K562 (cell line): Measurements from ENCODE around the gene ACAP3. TPM values are rescaled to one million over a fixed set of nuclear protein-coding genes. Genes with fewer than 3 reads are reported as not detected.

Experiments used
- BRF1 ChIP-seq: IDR thresholded peaks from 3 replicates; pipeline ENCODE4 v1.6.1; 2011; ENCODE audit warnings: borderline replicate concordance, mild to moderate bottlenecking; ENCODE audit not compliant: insufficient read length; ENCODE audit errors: extremely low read depth
- CTCF ChIP-seq, 3 experiments: IDR thresholded peaks in 2 of 3; conservative IDR thresholded peaks in 1 of 3; 2 replicates each; pipeline ENCODE4 v1.5.1; 2011 to 2012; ENCODE audit warnings: low read length in 3 of 3, mild to moderate bottlenecking in 3 of 3, control low read depth in 2 of 3, improper control_type of control experiment in 1 of 3, inconsistent platforms in 1 of 3, low read depth in 1 of 3, mixed read lengths in 1 of 3, moderate library complexity in 1 of 3; ENCODE audit not compliant: insufficient read depth in 2 of 3
- DPF2 ChIP-seq: fragments of 450-650 bp; IDR thresholded peaks from 2 replicates; pipeline ENCODE4 v1.6.1; 2016
- FOXP4 ChIP-seq: sonication (generic); formaldehyde crosslinking; IDR thresholded peaks from 2 replicates; pipeline ENCODE4 v1.8.0; 2022; ENCODE audit warnings: mild to moderate bottlenecking, missing genetic modification reagents, borderline replicate concordance
- L3MBTL2 ChIP-seq: fragments of 450-650 bp; IDR thresholded peaks from 2 replicates; pipeline ENCODE4 v1.6.1; 2016; ENCODE audit warnings: mild to moderate bottlenecking, moderate library complexity
- MLLT1 ChIP-seq, 2 experiments: fragments of 450-650 bp; IDR thresholded peaks; 2 replicates each; pipeline ENCODE4 v1.6.1; 2016
- NCOA6 ChIP-seq: fragments of 450-650 bp; IDR thresholded peaks from 2 replicates; pipeline ENCODE4 v1.6.1; 2017; ENCODE audit warnings: mild to moderate bottlenecking
- STAG1 ChIP-seq: sonication (generic); formaldehyde crosslinking; IDR thresholded peaks from 2 replicates; pipeline ENCODE4 v1.5.0; 2020; ENCODE audit warnings: missing genetic modification reagents, borderline replicate concordance
- TAF1 ChIP-seq: IDR thresholded peaks from 2 replicates; pipeline ENCODE4 v1.6.1; 2011; ENCODE audit warnings: mild to moderate bottlenecking, low read length, moderate library complexity; ENCODE audit not compliant: insufficient read depth, control insufficient read depth, severe bottlenecking; ENCODE audit errors: extremely low read depth
- TFAM ChIP-seq: fragments of 250-450 bp; sonication (Bioruptor Pico); conservative IDR thresholded peaks from 2 replicates; pipeline ENCODE4 v1.5.0; 2021; ENCODE audit warnings: mild to moderate bottlenecking, moderate library complexity
- ZBTB49 ChIP-seq: sonication (generic); formaldehyde crosslinking; IDR thresholded peaks from 2 replicates; pipeline ENCODE4 v1.8.0; 2022; ENCODE audit warnings: missing genetic modification reagents, mild to moderate bottlenecking, borderline replicate concordance
- polyA plus RNA-seq, 8 experiments: library from polyadenylated mRNA; depleted of rRNA in 4 of 8; stranded (reverse) in 5 of 8; unstranded in 3 of 8; fragments of >200 nt; fragmentation: Nextera tagmentation in 2 of 8; fragmentation: Illumina TruSeq in 1 of 8; extraction: Ambion mirVana in 2 of 8; extraction: Trizol in 1 of 8; gene quantifications; 2 replicates each; pipeline versions ENCODE4 v1.2.1 to v1.2.3, GENCODE V29; 2011 to 2014; ENCODE audit warnings: inconsistent platforms in 1 of 8, missing spikeins in 1 of 8
- total RNA-seq, 7 experiments: library from RNA; depleted of rRNA in 6 of 7; stranded (reverse); fragments of >200 nt in 6 of 7; fragmentation: Illumina TruSeq in 2 of 7; extraction: Trizol in 2 of 7; gene quantifications; 2 replicates each; pipeline versions ENCODE4 v1.2.1 to v1.2.3, GENCODE V29; 2011 to 2021; ENCODE audit warnings: low replicate concordance in 1 of 7
- TF ChIP-seq, protein P1 (sequence below): sonication (generic); formaldehyde crosslinking; IDR thresholded peaks from 2 replicates; pipeline ENCODE4 v1.8.1; 2023; ENCODE audit warnings: mild to moderate bottlenecking, missing genetic modification reagents
- TF ChIP-seq, protein P2 (sequence below): sonication (generic); formaldehyde crosslinking; IDR thresholded peaks from 2 replicates; pipeline ENCODE4 v1.8.1; 2023; ENCODE audit warnings: mild to moderate bottlenecking, missing genetic modification reagents

Gene ACAP3
- total and polyA plus RNA-seq, 9 of the 15 experiments (the other 6 are each of a cell fraction or from before 2014, with no cell fraction given) = 0.01 to 49.0 (median 12.0) TPM

DNA sequence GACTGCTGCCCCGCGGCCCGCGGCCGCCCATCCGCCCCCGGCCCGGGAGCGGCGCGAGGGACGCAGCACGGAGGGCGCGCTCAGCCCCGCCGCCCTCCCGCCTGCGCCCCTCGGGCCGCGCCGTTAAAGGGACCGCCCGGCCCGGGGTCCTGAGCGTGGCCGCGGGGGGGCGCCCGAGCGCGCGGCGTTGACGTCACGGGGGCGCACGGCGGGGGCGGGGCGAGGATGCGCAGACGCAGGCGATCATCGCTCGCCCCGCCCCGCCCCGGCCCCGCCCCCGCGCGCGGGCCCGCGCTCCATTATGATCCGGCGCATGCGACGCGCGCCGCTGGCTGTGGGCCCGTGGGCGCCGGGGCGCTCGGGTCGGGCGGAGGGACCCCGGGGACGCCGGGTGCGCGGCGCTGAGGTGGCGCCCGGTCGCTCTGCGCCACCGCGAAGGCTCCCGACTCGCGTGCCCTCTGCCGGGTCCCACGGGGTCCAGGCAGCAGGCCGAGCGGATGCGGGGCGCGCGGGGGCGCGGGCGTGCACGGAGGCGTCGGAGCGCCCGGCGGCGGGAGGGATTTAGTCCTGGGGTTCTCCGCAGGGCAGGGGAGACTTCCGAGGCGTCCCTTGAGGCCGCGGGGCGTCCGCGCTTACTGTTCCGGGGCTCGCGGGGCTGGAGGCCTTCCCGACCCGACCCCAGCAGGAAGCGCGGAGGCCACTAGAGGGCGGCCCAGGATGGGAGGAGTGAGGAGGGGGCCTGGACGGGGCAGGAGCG lies 41.7 kb upstream of the ACAP3 start, which contains the start of gene DVL1 (continued):
- TF ChIP-seq, protein P1, sequence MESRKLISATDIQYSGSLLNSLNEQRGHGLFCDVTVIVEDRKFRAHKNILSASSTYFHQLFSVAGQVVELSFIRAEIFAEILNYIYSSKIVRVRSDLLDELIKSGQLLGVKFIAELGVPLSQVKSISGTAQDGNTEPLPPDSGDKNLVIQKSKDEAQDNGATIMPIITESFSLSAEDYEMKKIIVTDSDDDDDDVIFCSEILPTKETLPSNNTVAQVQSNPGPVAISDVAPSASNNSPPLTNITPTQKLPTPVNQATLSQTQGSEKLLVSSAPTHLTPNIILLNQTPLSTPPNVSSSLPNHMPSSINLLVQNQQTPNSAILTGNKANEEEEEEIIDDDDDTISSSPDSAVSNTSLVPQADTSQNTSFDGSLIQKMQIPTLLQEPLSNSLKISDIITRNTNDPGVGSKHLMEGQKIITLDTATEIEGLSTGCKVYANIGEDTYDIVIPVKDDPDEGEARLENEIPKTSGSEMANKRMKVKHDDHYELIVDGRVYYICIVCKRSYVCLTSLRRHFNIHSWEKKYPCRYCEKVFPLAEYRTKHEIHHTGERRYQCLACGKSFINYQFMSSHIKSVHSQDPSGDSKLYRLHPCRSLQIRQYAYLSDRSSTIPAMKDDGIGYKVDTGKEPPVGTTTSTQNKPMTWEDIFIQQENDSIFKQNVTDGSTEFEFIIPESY (CRISPR knock-in tag) = peak; percentile 65
- TF ChIP-seq FOXP4 (CRISPR knock-in tag) (no peak), TFAM (no peak), NCOA6 (no peak), BRF1 (no peak), TAF1 (peak; percentile 53), STAG1 (CRISPR knock-in tag) (0 out of 2 replicates have a peak, but pooled peaks have one; percentile 34), L3MBTL2 (peak; percentile 66), MLLT1 (IDR thresholded peaks at IDR 0.05) (no peak), ZBTB49 (CRISPR knock-in tag) (no peak), CTCF (IDR thresholded peaks at IDR 0.05 in 2 of 3, conservative IDR thresholded peaks at IDR 0.05 in 1 of 3; ENCODE audit: insufficient read depth in 2 of 3, low read depth in 1 of 3, low read length in 3 of 3) (peak; percentile 46 to 75 (median 57); a peak in 5 of 6 replicates), DPF2 (no peak)
- TF ChIP-seq, protein P2, sequence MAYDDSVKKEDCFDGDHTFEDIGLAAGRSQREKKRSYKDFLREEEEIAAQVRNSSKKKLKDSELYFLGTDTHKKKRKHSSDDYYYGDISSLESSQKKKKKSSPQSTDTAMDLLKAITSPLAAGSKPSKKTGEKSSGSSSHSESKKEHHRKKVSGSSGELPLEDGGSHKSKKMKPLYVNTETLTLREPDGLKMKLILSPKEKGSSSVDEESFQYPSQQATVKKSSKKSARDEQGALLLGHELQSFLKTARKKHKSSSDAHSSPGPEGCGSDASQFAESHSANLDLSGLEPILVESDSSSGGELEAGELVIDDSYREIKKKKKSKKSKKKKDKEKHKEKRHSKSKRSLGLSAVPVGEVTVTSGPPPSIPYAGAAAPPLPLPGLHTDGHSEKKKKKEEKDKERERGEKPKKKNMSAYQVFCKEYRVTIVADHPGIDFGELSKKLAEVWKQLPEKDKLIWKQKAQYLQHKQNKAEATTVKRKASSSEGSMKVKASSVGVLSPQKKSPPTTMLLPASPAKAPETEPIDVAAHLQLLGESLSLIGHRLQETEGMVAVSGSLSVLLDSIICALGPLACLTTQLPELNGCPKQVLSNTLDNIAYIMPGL (CRISPR knock-in tag) = peak; percentile 86
